NCI-H510A treated with DMSO at 0.1 percent for 48 hours (cell line): Measurements from ENCODE around the gene GAA.
A peak's percentile ranks its signal among the peaks of the same experiment; 100 is the strongest.

ENCODE experiments used
- DNase-seq: peaks from one replicate; lab custom pipeline; 2025; lab: John Stamatoyannopoulos, UW

GAA gene

GRCh38 chr17:80104321-80104955 is 3.1 kb downstream of the GAA start:
- DNase-seq: peak; percentile 88

DNA sequence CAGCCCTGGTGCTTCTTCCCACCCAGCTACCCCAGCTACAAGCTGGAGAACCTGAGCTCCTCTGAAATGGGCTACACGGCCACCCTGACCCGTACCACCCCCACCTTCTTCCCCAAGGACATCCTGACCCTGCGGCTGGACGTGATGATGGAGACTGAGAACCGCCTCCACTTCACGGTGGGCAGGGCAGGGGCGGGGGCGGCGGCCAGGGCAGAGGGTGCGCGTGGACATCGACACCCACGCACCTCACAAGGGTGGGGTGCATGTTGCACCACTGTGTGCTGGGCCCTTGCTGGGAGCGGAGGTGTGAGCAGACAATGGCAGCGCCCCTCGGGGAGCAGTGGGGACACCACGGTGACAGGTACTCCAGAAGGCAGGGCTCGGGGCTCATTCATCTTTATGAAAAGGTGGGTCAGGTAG is 3.6 kb downstream of the GAA start:
- DNase-seq: no peak

GRCh38 chr17:80105762-80106161 is 4.4 kb downstream of the GAA start:
- peak; percentile 23 for DNase-seq

DNA sequence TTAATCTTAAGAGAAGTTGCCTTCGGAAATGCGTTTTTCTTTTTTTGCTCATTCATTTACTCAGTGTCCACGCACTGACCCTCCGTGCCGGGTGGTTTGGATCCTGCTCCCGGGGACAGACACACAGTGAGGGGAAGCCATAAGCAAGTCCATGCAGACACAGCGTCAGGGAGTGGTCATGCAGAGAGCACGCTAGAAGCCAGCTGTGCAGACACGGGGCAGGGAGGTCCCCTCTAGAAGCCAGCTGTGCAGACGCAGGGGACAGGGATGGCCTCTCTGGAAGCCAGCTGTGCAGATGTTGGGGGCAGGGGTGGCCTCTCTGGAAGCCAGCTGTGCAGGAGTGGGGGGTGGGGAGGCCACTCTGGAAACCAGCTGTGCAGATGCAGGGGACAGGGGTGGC is 4.8 kb downstream of the GAA start:
- DNase-seq: no peak

DNA sequence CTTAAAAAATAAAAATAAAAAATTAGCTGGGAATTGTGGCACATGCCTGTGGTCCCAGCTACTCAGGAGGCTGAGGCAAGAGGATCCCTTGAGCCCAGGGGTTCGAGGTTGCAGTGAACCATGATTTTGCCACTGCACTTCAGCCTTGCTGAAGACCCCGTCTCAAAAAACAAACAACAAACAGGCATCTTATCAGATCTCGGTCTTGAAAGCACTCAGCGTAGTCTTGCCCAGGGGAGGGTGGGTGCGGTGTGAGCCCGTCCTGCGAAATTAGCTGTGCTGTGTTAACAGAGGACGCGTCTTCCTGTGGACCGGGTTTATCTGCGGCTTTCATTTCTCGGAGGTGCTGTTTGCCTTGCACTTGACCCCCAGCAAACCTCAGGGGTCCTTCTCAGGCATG is 5.4 kb downstream of the GAA start:
- DNase-seq: no peak

DNA sequence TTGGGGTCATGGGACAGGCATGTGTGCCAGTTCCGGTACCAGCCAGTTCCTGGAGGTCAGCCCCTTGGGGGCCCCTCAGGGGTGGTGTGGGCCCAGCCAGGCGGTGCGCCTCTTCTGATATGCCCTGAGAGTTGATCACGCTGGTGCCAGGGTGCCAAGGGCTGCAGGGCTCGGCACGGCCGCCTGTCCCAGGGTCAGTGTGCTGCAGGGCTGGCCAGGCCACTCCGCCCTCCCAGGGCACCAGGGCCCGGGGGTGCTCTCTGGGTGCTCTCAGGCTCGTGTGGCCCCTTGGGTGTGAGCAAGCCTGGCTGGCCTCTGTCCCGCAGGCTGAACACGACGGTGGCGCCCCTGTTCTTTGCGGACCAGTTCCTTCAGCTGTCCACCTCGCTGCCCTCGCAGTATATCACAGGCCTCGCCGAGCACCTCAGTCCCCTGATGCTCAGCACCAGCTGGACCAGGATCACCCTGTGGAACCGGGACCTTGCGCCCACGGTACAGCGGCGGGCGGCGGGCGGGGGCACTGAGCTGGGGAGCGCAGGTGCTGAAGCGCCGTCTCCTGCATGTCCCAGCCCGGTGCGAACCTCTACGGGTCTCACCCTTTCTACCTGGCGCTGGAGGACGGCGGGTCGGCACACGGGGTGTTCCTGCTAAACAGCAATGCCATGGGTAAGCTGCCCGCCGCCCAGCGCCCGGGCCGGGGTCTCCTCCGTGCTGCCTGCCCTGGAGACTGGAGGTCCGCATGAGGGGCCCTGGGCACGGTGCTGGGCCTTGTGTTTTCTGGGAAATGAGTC is 6.0 kb downstream of the GAA start:
- no peak for DNase-seq

GRCh38 chr17:80108036-80108971 is 6.9 kb downstream of the GAA start:
- no peak for DNase-seq

DNA sequence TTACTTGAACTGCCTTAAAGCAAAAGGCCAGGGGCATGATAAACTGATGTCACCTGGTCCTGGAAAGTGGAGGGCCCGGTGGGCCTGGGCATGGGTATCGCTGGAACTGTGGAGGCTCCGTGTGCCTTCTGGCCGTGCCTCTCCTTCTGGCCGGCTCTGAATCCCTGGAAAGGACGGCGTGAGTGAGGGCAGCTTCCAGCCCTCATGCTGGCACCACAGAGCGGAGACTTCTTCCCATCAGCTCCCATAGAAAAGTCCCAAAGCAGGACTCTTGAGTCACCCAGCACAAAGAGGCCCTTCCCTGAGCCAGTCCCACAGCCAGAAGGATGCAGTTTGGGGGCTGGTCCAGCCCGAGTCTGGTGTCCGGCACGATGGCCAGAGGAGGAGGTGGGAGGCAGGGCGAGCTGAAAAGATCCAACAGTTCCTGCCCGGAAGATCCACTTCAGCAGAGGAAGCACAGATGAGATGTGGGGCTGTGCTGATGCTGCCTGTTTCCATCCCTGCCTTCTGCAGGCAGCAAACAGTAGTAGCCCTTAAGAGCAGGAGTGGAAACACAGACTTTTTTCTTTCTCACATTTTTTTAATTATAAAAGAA is 7.8 kb downstream of the GAA start:
- peak; percentile 70 for DNase-seq

- DNase-seq: peak; percentile 70
Measured at GRCh38 chr17:80109713-80110446, 8.5 kb downstream of the GAA start.

DNA sequence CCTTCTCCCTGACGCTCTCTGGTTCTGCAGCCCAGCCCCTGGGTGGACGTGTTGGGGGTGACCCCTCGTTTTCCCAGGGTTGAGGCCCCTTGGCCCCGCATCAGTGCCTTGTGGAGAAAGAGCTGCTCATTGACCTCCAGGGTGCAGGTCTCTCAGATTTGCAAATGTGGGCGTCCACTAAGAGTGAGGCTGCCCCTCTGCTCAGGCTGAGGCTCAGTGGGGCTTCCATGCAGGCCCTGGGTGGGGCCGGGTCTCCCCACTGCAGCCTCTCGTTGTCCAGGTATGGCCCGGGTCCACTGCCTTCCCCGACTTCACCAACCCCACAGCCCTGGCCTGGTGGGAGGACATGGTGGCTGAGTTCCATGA is 9.0 kb downstream of the GAA start:
- no peak for DNase-seq

- DNase-seq: no peak
Measured at GRCh38 chr17:80110927-80111701, 9.7 kb downstream of the GAA start.

- no peak for DNase-seq
Measured at GRCh38 chr17:80111702-80112470, 10.5 kb downstream of the GAA start.

DNA sequence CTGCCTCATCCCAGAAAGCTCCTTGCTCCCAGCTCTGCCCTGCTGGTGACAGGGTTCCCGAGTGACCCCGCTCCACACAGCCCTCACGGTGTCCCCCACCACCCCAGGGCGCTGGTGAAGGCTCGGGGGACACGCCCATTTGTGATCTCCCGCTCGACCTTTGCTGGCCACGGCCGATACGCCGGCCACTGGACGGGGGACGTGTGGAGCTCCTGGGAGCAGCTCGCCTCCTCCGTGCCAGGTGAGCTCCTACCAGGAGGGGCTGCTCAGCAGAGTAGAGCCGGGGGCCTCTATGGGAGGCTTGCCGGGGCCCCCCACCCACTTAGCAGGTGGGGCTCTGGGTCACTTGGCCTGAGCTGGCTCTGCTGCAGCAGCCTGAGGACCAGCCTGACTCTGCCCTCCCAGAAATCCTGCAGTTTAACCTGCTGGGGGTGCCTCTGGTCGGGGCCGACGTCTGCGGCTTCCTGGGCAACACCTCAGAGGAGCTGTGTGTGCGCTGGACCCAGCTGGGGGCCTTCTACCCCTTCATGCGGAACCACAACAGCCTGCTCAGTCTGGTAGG is 11.2 kb downstream of the GAA start:
- DNase-seq: no peak

- DNase-seq: no peak
Measured at GRCh38 chr17:80113033-80113484, 11.7 kb downstream of the GAA start.

GRCh38 chr17:80114758-80115157 is 13.4 kb downstream of the GAA start:
- no peak for DNase-seq

DNA sequence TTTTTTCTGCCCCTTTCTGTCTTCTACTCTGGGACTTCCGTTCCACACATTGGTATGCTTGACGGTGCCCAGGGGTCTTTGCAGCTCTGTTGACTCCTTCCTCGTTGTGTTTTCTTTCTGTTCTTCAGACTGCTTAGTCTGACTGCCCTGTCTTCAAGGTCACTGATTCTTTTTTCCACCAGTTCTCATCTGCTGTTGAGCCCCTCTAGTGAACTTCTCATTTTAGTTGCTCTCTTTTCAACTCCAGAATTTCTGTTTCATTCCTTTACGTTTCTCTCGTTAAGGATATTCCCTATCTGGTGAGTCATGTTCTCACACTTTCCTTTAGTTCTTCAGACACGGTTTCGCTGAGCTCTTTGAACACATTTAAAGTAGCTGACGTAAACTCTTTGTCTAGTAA is 13.8 kb downstream of the GAA start:
- DNase-seq: no peak

- DNase-seq: no peak
Measured at GRCh38 chr17:80116276-80116920, 15.0 kb downstream of the GAA start.

DNA sequence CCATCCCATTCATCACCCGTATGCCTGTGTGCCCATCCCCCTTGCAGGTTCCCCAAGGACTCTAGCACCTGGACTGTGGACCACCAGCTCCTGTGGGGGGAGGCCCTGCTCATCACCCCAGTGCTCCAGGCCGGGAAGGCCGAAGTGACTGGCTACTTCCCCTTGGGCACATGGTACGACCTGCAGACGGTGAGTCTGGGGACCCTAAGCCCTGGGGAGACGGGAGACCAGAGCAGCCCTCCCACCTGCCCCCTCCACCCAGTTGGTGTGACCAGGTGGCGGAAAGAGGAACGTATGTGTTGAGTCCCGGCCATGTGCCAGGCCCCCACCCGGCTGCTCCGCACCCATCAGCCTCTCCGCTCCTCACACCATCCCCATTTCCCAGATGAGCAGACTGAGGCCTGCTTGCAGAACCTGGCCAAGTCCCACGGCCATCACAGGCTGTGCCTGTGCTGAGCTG is 15.6 kb downstream of the GAA start:
- DNase-seq: no peak
